HUDEP-2 (cell line): ENCODE data around the gene LIPM.

Source experiments
- DNase-seq, 76 experiments: peaks; one replicate each; lab custom pipeline; 2025; ENCODE audit not compliant: unreplicated experiment in 76 of 76; lab: John Stamatoyannopoulos, UW

Gene LIPM, protein sequence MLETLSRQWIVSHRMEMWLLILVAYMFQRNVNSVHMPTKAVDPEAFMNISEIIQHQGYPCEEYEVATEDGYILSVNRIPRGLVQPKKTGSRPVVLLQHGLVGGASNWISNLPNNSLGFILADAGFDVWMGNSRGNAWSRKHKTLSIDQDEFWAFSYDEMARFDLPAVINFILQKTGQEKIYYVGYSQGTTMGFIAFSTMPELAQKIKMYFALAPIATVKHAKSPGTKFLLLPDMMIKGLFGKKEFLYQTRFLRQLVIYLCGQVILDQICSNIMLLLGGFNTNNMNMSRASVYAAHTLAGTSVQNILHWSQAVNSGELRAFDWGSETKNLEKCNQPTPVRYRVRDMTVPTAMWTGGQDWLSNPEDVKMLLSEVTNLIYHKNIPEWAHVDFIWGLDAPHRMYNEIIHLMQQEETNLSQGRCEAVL

GRCh38 chr10:88802523-88803285 is at the start of gene LIPM:
Gene LIPM, plus strand, starts transcription at chr10:88802730. Its CDS starts 167 bp downstream, at chr10:88802897.
- DNase-seq: no peak

DNA sequence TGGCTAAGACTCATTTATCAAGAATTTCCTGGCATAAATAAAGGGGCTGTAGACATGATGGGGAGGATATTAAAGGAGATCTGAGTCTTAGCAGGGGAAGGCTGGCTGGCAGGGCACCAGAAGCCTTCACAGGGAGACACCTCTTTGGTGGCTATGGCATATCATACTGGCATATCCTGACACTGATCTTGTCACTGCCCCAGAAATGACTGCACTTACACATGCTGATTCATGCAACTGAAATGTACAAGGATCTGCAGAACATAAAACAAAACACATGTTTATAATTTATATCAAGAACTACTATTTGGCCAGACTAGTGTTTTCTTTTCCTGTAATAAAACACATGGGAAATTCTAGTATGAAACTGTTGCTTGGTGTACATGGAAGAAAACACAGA is 48.2 kb upstream of the LIPM start:
- DNase-seq: peak in 3 of 76 experiments; percentile 3 to 19 (median 14)

- no peak for DNase-seq
These were observed 46.8 kb upstream of the LIPM start for GRCh38 chr10:88755753-88756152.

DNA sequence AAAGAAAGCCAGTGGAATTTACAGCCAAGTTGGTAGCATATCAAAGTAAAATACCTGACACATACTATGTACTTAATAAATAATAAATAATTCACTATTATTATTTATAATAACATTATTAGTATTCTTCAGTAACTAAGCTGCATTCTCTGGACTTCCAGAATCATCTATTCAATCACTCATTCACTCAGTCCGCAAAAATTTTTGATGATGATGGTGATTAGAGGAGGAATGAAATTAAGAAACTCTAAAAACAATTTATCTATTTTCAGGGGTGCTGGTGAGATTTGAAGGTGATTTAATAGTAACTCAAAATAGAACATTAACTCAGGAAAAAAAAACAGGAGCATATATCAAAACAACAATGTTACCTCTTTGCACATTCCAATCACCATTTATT is 45.9 kb upstream of the LIPM start:
- DNase-seq: no peak

DNA sequence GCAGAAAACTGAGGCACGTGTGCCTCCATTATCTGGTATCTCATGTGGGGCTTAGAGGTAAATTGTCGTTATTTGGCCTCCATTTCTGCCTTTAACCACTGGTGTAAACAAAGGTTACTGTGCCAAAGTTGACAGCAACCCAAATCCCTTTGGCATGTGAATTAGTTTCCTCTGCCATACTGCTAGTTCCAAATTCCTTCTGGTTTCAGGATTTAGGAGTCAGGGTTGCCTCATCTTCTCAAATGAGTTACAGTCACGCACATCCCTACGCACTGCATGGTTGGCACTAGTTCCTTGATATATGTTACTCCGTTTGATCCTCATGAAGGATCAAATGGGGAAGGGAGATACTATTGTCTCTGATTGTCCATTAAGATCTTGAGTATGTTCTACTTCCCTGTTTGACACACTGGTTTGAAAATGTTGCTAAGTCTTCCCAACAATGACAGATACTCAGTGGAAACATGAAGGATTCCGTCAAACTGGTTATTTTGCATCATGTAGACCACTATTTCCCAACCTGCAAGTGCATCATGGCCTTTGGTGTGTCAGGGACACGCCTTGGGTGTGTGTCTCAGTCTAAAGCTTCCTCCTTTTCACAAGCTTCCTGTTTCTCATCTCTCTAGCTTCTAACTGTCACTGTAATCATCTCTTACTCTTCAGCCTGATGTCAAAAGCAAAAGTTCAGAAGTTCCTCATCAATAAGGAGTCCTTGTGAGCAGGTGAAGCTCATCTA is 43.0 kb upstream of the LIPM start, which contains the start of gene LIPN:
Gene LIPN, plus strand, starts transcription at position 655 of the 736 bp plus-strand sequence. CDS start 1,386 bp downstream, outside the sequence.
- DNase-seq: peak in 1 of 76 experiments; percentile 3

GRCh38 chr10:88762906-88763305 is 39.6 kb upstream of the LIPM start:
- no peak for DNase-seq

DNA sequence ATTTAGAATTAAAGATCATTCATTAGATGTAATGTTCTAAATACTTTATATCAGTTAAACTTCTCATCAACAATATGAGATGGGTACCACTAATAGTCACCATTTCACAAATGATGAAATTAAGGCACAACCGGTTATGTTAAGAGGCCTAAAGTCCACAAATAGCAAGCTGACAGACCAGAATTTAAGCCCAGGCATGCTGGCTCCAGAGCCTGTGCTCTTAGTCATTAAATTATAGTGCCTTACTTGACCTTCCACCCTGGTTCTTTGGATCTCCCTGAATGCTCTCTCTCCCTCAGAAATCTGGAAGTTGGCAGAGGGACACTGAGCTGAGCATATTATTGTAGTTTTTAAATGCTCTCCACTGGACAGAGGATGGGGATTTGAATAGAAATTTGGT is 39.1 kb upstream of the LIPM start:
- no peak for DNase-seq

DNA sequence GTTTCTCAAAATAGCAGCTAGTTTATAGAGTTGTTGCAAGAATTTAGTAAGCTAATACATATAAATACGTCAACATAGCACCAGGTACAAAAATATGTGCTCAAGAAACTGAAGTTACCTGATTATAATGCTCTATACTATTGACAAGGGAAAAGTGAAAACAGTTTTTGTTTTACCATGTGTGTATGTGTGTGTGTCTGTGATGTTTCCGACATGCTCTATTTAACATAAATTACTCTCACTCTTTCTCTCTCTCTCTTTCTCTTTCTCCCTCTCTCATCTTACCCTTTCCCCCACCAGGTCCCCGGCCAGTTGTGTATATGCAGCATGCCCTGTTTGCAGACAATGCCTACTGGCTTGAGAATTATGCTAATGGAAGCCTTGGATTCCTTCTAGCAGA is 38.4 kb upstream of the LIPM start:
- no peak for DNase-seq

- no peak for DNase-seq
These were observed 36.7 kb upstream of the LIPM start for GRCh38 chr10:88765816-88766215.

DNA sequence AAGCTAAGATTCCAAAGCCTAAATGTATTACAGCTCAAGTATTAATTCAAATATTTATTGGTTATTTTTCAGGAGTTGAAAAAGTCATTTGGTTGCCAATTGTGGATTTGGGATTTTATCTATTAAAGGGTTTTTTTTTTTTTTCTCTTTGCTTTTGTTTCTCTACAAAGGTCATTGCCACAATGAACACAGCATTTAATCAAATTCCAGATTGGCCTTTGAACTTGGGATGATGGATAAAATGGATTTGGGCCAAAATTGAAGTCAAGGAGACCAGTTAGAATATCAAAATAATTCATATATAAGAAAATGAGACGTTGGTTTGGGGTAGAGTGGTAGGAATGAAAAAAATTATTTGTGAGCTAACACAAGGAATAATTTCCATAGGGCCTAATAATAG is 33.1 kb upstream of the LIPM start:
- DNase-seq: no peak

- DNase-seq: no peak
These were observed 21.3 kb upstream of the LIPM start for GRCh38 chr10:88781206-88781605.

GRCh38 chr10:88782222-88782621 is 20.3 kb upstream of the LIPM start:
- DNase-seq: no peak

DNA sequence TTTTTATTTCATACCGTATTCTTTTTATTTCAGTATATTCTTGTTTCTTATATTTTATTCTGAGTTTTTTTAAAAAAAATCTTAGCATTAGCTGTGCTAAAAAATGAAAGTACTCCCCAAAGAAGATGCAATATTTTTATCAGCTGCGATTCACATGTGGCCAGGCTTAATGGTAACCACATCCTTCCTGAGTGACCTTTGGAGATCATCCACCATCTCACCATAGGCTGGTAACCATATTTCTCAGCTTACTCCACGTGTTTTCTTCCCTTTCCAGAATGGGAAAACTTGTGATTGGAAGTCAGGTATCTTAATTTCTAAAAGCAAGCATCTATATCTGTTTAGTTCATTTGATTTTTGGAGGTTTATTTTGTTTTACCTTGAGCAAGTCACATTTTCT is 18.8 kb upstream of the LIPM start:
- DNase-seq: no peak

DNA sequence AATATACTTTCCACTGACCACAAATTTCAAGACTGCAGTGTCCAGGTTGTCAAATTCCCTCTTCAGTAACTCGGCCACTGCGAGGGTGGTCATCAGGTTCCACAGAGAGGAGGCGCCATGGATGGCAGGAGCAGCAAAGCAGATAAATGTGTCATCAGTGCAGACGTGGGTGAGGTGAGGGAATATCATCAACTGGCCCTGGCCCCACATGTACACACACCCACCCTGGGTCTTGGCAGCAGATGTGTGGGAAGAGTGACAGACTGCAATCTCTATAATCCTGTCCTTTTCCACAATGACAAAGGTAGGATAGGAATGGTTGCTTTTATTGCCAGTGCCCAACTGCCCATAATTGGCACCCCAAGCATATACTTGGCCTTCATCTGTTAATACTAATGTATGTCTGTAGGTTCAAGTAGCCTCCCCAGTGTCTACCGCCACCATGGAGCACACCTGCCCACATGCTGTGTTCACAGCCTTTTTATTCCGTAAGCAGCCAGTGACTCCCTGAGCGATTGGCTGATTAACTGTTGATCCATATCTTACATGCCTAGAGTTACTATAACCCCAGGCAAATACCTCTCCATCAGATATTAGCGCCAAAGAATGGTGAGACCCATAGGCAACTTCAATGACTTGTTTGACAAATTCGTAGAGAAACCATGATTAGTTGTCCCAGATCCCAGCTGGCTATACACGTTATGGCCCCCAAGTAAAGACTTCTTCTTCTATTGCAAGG is 16.3 kb upstream of the LIPM start:
- DNase-seq: no peak

DNA sequence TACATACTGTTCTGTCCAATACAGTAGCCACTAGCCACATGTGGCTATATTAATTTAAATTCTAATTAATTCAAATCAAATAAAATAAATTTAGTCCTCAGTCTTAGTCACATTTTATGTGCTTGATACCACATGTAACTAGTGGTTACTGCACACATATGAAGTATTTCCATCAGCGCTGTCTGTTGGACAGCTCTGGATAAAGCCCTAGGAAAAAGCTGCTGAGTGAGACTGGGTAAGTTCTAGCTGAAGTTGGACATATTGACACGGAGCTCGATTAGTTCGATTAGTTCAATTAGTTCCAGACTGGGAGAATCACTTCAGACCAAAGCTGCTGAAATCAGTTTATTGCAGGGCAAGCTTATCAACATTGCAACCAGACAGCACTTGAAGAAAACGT is 15.1 kb upstream of the LIPM start:
- no peak for DNase-seq

GRCh38 chr10:88788924-88789323 is 13.6 kb upstream of the LIPM start:
- no peak for DNase-seq

DNA sequence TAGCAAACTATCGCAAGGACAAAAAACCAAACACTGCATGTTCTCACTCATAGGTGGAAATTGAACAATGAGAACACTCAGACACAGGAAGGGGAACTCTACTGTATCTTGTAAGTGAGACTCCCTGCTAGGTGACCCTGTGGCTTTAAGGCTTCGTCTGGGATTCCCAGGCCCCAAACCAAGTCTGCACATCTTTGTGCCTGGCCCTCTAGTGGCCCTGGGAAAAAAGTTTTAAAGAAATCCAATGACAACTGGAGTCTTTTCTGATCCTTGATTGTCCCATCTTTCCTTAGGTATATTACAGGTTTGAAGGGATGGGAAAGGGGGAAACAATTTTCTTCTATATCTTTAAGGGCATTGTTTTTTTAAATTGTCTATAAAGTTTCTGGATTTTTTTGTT is 10.6 kb upstream of the LIPM start:
- DNase-seq: peak in 11 of 76 experiments; percentile 0 to 27 (median 2)

- DNase-seq: no peak
These were observed 9.9 kb upstream of the LIPM start for GRCh38 chr10:88792661-88793060.

GRCh38 chr10:88793712-88794299 is 8.7 kb upstream of the LIPM start:
- no peak for DNase-seq

DNA sequence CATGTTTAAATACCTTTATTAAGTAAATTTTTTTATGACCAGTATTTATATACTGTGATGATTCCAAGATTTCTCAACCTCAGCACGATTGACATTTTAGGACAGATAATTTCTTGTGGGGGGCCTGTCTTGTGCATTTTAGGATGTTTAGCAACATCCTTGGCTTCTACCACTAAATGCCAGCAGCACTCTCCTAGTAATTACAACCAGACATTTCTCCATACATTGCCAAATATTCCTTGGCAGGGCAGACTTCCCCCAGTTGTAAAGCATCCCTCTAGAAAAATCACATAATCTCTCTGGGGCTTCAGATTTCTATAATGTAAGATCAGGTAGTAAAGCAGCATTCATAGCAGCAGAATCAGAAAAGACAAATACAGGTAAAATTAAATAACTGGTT is 7.8 kb upstream of the LIPM start:
- DNase-seq: no peak
